Stimulated activated CD8-positive, alpha-beta memory T cell treated with anti-CD3 and anti-CD28 coated beads, Interleukin-4, amount 100 ng/mL, for 4 hours (primary cell): Measurements from ENCODE around the gene CABCOCO1.
"Not testable (repeated sequence)": the region's sequence is repeated elsewhere in the genome, so short reads cannot be mapped to it uniquely, and the experiment has no call there.

ENCODE experiments used
- DNase-seq, 2 donors: peaks; one replicate each; pipeline ENCODE4 v3.0.0-alpha.2; 2020; ENCODE audit warnings: low read depth in 2 of 2, low spot score in 1 of 2

CABCOCO1 gene

GRCh38 chr10:61642676-61643075 lies 20.1 kb upstream of the CABCOCO1 start:
- DNase-seq = no peak

DNA sequence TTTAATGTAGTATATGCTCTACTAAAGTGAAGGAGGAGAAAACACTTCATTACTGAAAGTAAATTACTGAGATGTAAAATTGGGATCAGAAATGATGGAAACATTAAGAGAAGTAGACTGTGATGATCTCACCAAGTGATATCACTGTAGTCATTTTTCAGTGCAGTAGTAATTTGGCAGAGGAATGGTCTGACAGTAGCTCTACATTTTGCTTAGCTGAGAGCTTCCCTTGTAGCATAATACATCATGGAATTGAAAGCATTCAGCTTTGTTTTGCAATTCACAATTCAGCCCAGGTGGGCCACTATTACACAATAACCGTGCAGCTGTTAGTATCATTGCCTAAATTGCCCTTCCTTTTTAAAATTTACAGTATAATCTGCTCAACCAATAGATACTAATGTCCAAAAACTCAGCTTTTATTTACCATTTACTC lies 19.4 kb upstream of the CABCOCO1 start:
- no peak for DNase-seq

DNA sequence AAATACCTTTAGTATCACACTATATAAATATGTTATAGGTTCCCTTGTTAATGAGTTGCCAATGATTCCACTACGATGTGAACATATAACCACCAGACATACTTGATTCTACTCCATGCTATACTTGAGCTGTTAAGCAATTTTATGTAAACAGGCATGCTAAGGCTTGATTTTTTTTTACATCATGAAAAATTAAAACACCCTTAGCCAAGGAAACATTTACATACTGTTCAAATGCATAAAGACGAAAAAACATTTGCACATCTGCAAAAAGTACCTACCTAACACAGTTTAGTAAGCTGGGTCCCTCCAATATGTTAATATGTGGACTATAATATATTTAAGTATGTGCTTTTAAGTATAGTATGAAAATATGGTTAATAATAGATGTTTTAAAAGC lies 9.0 kb upstream of the CABCOCO1 start:
- DNase-seq = no peak

- DNase-seq = no peak
Observed at GRCh38 chr10:61655335-61655851, 7.3 kb upstream of the CABCOCO1 start.

GRCh38 chr10:61663466-61663865 lies 737 bp downstream of the CABCOCO1 start:
- DNase-seq = no peak

DNA sequence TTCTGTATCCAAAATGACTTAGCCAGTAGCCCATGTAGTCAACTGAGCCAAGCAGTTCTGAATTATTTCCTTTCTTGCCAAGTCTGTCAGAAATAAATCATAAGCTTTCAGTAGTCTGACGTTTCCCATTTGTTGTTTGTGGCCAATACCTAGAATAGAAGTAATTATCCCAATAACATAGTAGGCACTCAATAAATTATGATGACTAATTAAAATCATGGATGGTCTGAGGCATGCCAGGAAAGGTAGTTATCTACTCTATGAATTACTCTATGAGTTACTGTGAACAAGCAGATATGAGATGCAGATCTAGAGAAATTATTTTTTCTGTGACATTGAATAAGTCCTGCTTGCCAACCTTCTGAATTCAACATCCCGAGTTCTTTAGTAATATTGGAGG lies 2.3 kb downstream of the CABCOCO1 start:
- DNase-seq = no peak

DNA sequence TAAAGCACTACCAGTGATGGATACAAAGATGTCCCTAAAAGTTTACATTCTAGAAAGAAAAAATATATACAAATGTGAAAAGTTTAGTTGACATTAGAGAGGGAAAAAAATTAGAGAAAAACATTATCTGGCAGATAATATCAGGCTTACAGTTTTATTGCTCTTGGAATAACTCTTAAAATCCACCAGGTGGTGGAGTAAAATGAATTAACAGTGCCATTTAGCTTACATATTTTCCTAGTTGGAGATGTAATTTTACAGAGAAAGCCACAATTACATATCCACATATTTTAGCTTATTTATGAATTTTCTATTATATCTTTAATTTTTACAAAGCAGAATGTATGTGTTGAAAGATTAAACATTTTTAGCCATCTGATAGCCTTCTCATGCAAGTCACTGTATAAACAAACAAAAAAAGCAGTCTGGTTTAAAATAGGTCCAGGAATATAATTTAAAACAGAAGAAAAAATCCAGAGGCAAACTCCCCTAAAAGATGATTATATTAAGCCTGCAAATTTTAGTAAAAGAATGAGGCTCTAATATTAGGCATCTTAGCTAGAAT lies 6.5 kb downstream of the CABCOCO1 start:
- DNase-seq = no peak

DNA sequence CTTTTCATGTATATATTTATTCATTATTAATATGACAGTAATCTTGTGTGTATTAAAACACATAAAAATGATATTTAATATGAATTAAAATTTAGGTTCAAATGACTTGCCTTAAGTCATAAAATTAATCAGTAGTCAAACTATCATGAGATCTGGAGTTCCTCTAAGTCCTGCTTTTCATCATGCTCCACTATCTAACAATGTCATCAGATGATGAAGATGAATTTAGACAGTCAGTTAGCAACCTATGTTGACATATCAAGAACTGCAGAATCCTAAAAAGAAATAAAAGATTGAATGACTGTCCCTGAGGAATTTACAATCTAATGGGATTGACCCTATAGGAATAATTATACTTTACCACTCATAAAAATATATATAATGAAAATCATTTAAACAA lies 7.1 kb downstream of the CABCOCO1 start:
- DNase-seq = no peak

DNA sequence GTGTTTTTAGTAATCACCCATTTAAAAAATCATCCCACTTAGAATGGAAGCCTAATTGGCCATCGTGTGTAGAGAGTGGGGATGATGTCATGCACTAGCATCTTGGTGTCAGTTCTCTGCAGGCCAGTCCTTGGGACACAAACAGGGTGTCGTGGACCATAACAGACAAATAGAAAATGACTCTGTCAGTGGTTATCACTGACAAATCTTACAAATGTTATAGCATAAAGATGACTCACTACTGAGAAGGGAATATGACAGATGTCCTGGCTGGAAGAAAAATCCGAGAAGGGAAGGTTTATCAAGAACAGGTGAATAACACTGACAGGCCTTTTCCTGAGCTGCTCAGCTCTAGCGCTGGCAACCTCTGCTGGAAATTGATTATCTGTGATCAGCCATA lies 10.6 kb downstream of the CABCOCO1 start:
- no peak for DNase-seq

DNA sequence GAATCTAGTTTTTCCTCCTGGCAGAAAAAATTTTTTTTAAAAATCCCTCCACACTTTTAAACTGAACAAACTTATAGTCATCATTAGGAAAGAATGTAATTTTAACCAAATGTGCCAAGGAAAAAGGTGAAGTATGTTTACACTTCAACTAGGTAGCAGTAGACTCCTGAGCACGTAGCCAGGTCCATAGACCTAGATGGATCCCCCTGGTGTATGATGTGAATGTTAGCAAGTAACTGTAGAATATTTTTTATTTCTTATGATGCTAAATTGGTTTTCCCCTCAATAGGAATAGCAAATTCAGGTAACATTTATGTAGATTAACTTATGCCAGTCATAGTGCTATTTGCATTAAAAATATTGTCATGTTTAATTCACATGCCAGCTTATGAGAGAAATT lies 19.6 kb downstream of the CABCOCO1 start:
- no peak for DNase-seq

- DNase-seq = no peak
Observed at GRCh38 chr10:61683319-61683718, 20.6 kb downstream of the CABCOCO1 start.

- DNase-seq = no peak
Observed at GRCh38 chr10:61684894-61685507, 22.3 kb downstream of the CABCOCO1 start.

DNA sequence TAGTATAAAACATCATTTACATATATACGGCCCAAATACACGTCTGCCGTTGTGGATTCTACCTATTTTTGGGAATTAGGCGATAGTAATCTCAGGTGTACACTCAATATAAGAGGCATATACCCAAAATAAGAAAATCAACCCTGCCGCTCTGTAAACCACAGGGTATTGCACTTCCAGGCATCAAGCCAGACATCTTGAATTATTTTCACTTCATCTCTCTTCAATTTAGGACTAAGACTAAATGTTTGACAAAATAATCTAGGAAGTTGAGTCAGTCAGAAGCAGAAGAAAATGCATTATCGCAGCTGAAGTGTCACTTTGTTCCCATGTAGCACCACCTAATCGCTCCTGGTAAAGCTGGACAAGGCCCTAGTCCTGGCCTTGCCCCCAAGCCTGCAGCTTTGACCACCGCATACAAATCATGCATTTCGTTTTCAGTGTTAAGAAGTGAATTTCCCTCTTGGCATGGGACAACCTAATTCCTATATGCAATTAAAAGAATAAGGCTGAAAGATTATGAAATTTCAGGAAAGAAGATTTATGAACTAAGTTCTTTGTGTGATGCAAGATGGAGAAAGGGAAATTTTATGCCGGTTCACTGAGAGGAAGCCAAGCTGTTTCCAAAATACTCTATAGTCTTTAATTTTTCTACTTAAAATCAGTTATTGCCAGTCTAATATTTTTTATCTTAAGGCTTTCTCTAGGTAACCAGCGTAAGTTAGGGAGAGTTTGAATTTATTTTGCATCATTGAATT lies 26.0 kb downstream of the CABCOCO1 start:
- DNase-seq = no peak

DNA sequence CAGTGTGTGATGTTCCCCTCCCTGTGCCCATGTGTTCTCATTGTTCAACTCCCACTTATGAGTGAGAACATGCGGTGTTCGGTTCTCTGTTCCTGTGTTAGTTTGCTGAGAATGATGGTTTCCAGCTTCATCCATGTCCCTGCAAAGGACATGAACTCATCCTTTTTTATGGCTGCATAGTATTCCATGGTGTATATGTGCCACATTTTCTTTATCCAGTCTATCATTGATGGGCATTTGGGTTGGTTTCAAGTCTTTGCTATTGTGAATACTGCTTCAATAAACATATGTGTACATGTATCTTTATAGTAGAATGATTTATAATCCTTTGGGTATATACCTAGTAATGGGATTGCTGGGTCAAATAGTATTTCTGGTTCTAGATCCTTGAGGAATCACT lies 28.9 kb downstream of the CABCOCO1 start:
- DNase-seq = not testable (repeated sequence)

DNA sequence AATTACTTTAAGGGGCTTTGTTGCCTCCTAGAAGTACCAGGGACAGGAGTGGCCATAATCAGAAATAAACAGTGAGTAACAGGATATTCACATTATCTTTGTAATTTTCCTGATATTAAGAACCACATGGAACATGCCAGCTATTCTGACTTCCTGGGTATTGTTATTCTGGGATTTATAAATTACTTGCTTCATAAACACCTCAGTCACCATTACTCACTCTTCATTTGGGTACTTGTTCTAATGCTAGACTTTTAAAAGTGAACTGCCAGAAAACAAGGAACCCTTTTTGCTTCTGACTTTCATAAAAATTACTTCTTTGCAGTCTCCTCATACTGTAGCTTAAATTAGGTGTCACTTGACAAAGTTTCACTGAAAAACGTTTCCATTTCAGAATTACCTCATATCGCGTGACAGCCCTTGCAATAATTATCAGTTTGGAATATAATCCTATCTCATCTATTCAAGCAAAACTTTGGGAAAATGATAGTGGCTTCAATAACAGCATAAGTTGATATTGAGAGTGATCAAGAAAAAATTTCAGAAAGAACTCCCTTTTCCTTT lies 29.8 kb downstream of the CABCOCO1 start:
- DNase-seq = no peak

- DNase-seq = no peak
Observed at GRCh38 chr10:61698968-61699655, 36.4 kb downstream of the CABCOCO1 start.

GRCh38 chr10:61701055-61701705 lies 38.5 kb downstream of the CABCOCO1 start:
- DNase-seq = no peak

DNA sequence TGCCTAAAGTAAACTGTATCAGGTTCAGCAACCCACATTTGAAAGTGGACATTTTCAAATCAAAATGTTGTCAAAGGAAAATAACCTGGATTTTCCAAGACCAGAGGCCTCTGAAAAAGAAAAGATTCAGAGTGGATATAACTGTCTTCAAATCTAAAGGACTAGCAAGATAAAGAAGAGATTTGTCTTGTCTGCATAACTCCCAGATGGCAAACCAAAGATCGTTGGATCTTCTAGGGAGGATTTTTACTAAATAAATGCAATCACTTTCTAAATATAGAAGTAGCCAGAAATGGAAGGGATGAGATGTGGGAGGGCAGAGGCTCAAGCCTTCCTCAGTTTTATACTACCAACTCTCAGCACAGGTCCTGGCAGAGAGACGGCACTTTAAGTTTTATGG lies 39.0 kb downstream of the CABCOCO1 start:
- DNase-seq = no peak

DNA sequence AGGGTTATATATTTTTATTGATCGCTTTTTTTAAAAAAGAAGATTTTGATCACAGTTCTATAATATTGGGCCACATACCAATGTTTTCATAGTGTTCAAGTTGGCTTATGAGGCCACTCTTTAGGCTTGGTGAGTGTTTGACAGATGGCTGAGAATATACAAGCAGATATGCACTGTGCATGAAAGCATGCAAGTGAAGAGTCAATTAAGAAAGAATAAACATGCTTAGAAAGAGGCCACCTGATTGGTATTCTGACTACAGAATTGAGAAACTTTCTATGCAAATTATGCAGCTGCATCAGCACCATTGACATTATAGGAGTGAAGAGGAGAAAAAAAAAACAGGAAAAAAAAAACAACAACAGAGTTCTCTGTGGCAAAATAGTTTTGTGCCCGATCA lies 39.9 kb downstream of the CABCOCO1 start:
- no peak for DNase-seq

DNA sequence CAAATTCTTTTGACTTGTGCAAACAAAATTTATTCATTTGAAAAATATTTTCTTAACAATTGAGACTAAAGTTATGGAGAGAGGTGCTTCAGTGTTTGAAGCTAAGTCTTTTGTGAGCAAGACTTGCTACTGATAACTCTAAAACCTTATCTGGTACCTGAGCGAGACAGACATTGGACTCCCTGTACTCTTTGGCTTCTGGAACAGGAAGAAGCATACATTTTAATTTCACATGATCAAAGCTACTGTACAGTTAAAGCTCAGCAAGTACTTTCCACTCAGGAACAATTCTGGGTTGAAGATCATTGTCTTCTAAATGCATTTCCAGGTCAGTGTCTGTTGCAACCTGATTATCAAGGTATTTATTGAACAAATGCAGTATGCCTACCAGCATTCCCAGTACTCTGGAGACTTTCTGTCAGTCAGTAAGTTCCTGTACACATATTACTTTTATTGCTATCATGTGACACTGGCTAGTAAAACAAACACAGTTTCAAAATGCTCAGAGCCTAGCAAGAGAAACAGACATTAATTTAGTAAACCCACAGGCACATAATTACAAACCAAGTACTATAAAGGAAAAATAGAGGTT lies 42.4 kb downstream of the CABCOCO1 start:
- no peak for DNase-seq

GRCh38 chr10:61708846-61709245 lies 46.1 kb downstream of the CABCOCO1 start:
- DNase-seq = no peak
